GM19099 (cell line): ENCODE data around the gene FAM53A.

ENCODE experiments used
- POLR2A ChIP-seq: IDR thresholded peaks from 3 replicates; pipeline ENCODE4 v1.6.1; 2011; ENCODE audit warnings: low read depth; ENCODE audit not compliant: insufficient read length; ENCODE audit errors: extremely low read depth

The FAM53A gene

GRCh38 chr4:1594871-1595788 lies 89.0 kb downstream of the FAM53A start:
- TF ChIP-seq POLR2A: no peak

DNA sequence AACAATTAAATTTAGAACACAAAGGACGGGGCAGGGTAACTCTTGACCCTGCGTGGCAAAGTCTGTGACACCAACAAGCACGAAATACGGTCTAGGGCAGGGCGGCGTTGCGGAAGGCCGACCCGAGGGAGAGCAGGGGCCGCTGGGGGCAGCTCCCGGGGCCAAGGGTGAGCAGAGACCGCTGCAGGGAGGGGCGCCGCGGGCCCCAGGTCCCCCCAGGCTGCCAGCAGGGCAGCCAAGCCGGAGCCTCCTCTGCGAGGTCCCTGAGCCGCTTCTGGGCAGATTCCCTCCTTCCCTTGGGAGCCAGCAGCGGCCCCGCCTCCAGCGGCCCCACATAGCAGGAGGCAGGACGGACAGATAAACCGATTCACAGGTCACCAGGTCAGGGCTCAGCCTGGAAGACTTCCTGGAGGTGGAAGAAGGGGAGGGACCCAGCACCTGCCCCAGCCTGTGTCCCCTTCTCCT lies 90.2 kb downstream of the FAM53A start:
- no peak for TF ChIP-seq POLR2A

DNA sequence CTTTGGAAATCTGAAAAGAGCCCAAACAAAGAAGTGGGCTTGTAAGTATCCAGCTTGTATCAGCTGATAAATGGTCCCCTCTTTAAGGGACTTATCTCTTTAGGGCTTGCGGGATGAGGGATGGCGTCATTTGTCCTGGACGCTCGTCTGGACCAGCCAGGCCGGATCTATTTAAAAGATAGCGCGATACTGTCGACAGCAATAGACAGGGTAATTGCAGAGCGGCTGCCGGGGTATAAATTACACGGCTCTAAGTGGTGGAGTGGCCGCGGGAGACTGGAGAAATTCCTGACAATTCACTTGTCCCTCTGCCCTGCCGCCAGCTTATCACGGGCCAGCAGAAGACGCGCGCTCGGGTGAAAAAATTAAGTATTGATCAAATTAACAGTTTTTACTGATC lies 90.7 kb downstream of the FAM53A start:
- no peak for TF ChIP-seq POLR2A

DNA sequence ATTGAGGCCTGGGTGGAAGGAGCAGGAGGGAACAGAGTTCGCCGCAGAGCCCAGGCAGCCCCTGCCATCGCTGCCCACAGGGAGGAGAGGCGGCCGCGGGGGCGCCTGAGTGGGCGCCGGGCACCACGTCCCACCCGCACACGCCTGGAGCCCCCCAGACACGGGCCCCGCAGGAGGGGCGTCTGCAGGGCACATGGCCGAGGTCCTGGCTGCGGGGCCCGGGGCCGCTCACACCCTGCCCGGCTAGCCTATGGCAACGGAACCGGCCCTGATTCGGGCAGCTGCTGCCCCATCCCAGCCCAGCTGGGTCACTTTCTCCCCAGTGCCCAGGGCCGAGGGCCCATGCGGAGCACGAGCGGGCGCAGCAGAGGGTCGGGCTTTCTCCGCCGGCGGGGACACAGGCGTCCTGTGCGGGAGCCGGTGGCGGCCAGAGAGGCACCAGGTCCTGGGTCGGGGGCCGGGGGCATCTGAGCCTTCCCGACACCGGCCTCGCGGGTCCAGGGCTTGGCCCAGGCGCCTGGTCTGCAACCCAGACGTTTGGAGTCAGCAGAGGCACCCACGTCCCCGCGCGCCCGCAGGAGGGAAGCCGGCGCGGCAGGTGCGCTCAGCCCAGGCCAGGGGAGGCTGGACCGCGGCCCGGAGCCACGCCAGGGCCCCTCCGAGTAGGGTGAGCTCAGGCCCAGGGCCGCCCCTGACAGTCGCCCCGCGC lies 91.2 kb downstream of the FAM53A start:
- no peak for TF ChIP-seq POLR2A

DNA sequence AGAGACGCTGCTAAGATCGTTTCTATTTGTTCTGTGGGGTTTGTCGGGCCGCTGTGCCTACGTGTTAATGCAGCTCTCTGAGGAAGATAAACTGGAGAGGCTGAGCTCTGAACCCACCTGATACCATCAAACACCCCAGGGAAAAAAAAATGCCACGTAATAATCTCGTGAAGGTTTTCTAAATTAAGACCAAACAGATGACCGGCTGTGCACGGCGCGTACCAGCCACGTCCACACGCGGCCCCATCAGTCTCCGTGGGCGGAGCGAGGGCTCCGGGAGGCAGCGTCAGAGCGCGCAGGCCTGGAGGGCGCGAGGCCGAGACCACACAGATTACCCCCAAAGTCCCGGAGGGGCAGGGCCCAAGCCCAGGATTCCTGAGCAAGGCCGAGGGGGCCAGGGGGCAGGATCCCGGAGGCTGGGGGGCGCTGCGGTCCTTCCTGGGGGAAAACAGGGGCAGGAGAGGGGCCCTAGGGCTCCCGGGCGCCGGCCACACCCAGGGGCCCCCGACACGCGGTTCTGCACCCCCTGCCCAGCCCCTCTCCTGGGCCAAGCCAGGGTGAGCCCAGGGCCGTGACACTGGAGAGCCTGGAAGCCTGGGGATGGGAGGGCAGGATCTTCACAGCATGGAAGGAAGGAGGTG lies 91.9 kb downstream of the FAM53A start:
- TF ChIP-seq POLR2A: no peak

- TF ChIP-seq POLR2A: no peak
Measured at GRCh38 chr4:1591107-1591506, 93.0 kb downstream of the FAM53A start.

DNA sequence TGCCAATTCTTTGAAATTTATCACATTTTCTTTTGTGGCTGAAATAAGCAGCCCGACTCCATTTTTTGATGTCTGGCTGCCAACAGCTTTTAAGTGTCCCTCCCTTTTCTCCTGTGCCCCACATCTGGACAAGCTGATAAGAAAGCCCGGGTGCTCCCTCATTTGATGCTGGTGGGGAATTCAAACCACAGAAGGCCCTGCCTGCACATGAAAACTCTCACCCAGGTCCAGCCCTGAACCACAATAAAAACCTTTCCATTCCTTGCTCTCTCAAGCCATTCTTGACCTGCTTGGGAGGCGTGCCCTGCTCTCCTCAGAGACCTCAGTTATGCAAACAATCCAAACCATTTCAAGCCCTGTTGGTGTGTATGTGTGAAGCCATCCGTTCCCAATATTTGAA lies 93.9 kb downstream of the FAM53A start:
- TF ChIP-seq POLR2A: no peak
